ENCODE measurements around the gene EHD4. TPM values are rescaled to one million over a fixed set of nuclear protein-coding genes. Genes with fewer than 3 reads are reported as not detected.

EHD4 gene
- total RNA-seq, 3 donors from 2014 or later = 26.4 to 39.0 (median 35.0) TPM

DNA sequence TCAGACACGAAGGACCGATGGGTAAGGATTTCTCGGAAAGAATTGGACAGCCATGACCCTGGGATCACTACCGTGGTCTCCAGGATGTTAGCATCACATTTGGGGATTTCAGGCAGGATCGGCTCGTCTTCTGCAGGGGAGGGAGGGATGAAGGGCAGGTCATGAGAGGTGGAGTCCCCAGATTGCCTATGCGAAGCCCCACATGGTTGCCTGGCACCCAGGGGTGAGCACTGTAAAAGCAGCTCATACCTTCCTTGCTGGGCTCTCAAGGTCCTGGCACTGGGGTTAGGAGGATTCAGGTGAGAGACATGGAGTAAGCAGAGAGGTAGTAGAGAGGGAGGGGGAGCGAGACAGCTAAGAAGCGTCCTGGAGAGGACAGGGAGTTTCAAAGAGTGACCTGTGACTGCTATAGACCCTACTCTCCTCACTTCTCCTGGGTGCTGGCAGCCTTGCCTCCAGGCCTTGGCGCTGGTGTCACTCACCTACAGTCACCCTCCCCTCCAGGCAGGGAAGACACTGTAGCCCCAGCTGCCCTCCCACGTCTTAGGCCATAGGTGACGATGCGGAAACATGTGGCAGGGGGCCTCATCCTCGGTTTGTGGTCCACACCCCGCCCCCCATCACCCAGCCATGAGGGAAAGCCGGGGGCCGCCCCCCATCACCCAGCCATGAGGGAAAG is 15.0 kb upstream of the EHD4 start:
- intact Hi-C loops (cut with DNase I, micrococcal nuclease) = loop anchor here (5.0 to 10.0 kb wide), 2 partner anchors 70 to 97 kb away; no protein-coding TSS in a partner anchor
- Histone ChIP-seq H3K4me3 (no peak overlapping the region), H3K4me1 (ENCODE audit: low read depth) (peaks cover 2% of the 10 kb centered on the region), H3K36me3 (ENCODE audit: low read depth) (no peaks in the 10 kb centered on the region), H3K9me3 (no peaks in the 10 kb centered on the region)
- TF ChIP-seq, protein P1, sequence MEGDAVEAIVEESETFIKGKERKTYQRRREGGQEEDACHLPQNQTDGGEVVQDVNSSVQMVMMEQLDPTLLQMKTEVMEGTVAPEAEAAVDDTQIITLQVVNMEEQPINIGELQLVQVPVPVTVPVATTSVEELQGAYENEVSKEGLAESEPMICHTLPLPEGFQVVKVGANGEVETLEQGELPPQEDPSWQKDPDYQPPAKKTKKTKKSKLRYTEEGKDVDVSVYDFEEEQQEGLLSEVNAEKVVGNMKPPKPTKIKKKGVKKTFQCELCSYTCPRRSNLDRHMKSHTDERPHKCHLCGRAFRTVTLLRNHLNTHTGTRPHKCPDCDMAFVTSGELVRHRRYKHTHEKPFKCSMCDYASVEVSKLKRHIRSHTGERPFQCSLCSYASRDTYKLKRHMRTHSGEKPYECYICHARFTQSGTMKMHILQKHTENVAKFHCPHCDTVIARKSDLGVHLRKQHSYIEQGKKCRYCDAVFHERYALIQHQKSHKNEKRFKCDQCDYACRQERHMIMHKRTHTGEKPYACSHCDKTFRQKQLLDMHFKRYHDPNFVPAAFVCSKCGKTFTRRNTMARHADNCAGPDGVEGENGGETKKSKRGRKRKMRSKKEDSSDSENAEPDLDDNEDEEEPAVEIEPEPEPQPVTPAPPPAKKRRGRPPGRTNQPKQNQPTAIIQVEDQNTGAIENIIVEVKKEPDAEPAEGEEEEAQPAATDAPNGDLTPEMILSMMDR (IDR thresholded peaks at IDR 0.05) = no peak
- DNase-seq = no peak
- ATAC-seq = no peak

DNA sequence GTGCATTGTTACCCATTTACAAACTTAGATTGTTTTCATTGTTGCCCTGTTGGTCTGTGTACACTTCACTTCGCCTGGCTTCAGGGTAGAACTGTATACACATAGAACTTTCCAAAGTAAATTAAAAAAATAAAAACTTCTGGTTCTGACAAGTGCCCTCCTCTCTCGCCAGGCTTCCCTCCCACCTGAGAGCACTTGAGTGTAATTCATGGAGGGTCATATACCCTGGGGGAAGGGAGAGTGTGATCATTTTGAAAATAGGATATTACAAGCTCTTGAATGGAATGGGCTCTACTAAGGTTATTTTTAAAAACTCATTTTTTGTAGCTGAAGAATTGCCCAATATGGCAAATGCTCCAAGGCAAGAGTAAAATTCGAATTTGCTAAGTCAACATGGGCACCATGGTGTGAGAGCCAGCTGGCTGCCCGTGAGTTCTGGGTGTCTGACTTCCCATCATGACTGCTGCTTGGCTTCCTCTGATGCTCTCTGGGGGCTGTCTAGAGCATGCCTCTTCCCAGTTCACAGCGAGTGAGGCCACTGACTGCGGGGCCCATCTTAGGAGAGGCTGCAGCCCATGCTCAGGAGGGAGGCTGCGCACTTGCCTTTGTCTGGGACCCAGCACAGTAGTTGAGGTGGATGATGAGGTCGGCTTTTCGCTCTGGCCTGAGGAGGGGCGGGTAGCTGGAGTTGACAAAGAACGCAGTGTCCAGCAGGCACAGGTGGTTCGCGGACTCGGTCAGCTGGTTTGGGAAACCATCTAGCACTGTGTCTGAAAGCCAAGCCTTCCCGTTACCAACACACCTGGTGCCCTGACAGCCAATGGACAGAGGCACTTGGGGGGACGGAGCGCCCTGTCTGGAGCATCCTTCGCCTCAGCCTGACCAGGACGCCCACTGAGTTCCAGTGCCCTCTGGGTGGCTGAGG is 13.1 kb upstream of the EHD4 start:
- TF ChIP-seq, protein P1 (IDR thresholded peaks at IDR 0.05) = no peak
- DNase-seq (no peak), ATAC-seq (no peak)
- intact Hi-C loops (cut with DNase I, micrococcal nuclease) = loop anchor here (5.0 to 10.0 kb wide), 2 partner anchors 72 to 99 kb away; no protein-coding TSS in a partner anchor
- H3K36me3 ChIP-seq (ENCODE audit: low read depth) = no peaks in the 10 kb centered on the region
- H3K9me3 ChIP-seq = no peaks in the 10 kb centered on the region
- no peak overlapping the region for H3K4me3 ChIP-seq
- H3K4me1 ChIP-seq (ENCODE audit: low read depth) = peaks cover 7% of the 10 kb centered on the region

DNA sequence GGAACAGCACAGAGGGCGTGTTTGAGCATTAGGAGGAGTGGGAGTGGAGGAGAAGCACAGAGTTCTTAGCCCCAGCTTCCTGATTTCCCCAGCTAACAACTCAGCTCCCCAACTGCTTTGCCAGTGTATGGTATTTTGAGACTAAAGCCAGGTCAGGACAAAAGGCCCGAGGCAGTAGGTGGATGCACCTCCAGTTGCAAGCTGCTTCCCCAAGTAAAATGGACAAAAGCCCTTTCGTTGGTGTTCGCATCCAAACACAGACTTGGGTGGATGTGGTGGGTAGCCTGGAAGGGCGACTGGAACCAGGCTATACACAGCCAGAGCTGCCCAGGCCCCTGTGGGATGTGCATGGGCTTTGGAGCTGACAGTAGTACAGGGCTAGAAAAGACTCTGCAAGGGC is 12.3 kb upstream of the EHD4 start:
- TF ChIP-seq, protein P1 (IDR thresholded peaks at IDR 0.05) = no peak
- Histone ChIP-seq H3K4me3 (no peak overlapping the region), H3K4me1 (ENCODE audit: low read depth) (peaks cover 16% of the 10 kb centered on the region), H3K9me3 (no peaks in the 10 kb centered on the region), H3K36me3 (ENCODE audit: low read depth) (no peaks in the 10 kb centered on the region)
- DNase-seq = no peak
- intact Hi-C loops (cut with DNase I, micrococcal nuclease) = loop anchor here (5.0 to 10.0 kb wide), 2 partner anchors 73 to 100 kb away; no protein-coding TSS in a partner anchor
- no peak for ATAC-seq

GRCh38 chr15:41983621-41984571 is 11.5 kb upstream of the EHD4 start:
- DNase-seq = no peak
- peaks cover 19% of the 10 kb centered on the region for H3K4me1 ChIP-seq (ENCODE audit: low read depth)
- no peaks in the 10 kb centered on the region for H3K36me3 ChIP-seq (ENCODE audit: low read depth)
- no peak for ATAC-seq
- no peaks in the 10 kb centered on the region for H3K9me3 ChIP-seq
- H3K4me3 ChIP-seq = no peak overlapping the region
- TF ChIP-seq, protein P1 (IDR thresholded peaks at IDR 0.05) = no peak
- intact Hi-C loops (cut with DNase I, micrococcal nuclease) = loop anchor here in 1 of 2 donors (10.0 kb wide), 1 partner anchor 101 kb away; no protein-coding TSS in a partner anchor

GRCh38 chr15:41983221-41983620 is 10.9 kb upstream of the EHD4 start:
- Histone ChIP-seq H3K36me3 (ENCODE audit: low read depth) (no peaks in the 10 kb centered on the region), H3K4me3 (no peak overlapping the region), H3K9me3 (no peaks in the 10 kb centered on the region), H3K4me1 (ENCODE audit: low read depth) (peaks cover 19% of the 10 kb centered on the region)
- ATAC-seq (no peak), DNase-seq (no peak)
- intact Hi-C loops (cut with DNase I, micrococcal nuclease) = loop anchor here in 1 of 2 donors (10.0 kb wide), 1 partner anchor 102 kb away; no protein-coding TSS in a partner anchor
- TF ChIP-seq, protein P1 (IDR thresholded peaks at IDR 0.05) = no peak
